Endothelial cell of umbilical vein (primary cell): ENCODE measurements around the gene NUP107. TPM values are rescaled to one million over a fixed set of nuclear protein-coding genes. Genes with fewer than 3 reads are reported as not detected.

Experiments
- BruUV-seq: library from RNA; stranded (reverse); fragments of 400-500 nt; replicated peaks from 2 replicates; lab custom pipeline; 2021; lab: Mats Ljungman, UMichigan
- CTCF ChIA-PET: fragments of 300-600, 350-600 bp; sonication (Branson Sonifier 250); formaldehyde crosslinking; loops from one replicate; lab custom pipeline; 2021; ENCODE audit warnings: antibody characterized with exemption, inconsistent platforms; lab: Charles Lee
- POLR2A ChIA-PET: fragments of 300-600, 350-600 bp; sonication (Branson Sonifier 250); formaldehyde crosslinking; loops from one replicate; lab custom pipeline; 2021; ENCODE audit warnings: antibody characterized with exemption, inconsistent platforms; lab: Charles Lee
- DNase-seq: peaks from one replicate; pipeline ENCODE4 v3.0.0-alpha.2; 2011; ENCODE audit warnings: low read depth, low spot score
- FAIRE-seq: peaks from 2 replicates; lab custom pipeline; 2011; peaks lifted over from hg19 to GRCh38; lab: Jason Lieb, UNC
- H2AFZ ChIP-seq: 2 replicates; pipeline ENCODE4 v1.6.0; 2012; ENCODE audit warnings: low read depth, low read length, control low read depth, inconsistent platforms
- H3K27ac ChIP-seq: 2 replicates; pipeline ENCODE4 v1.5.1; 2011; ENCODE audit warnings: low read depth, mild to moderate bottlenecking, control low read depth, low read length, moderate library complexity; ENCODE audit not compliant: insufficient read depth
- H3K27me3 ChIP-seq, 2 experiments: 2 replicates each; pipeline versions ENCODE4 v1.6.0 to v1.6.1; 2011; ENCODE audit warnings: low read length in 2 of 2, mixed read lengths in 1 of 2; ENCODE audit not compliant: control insufficient read depth in 2 of 2, insufficient read depth in 2 of 2
- H3K36me3 ChIP-seq, 2 experiments: 2 replicates in 1 of 2; 3 replicates in 1 of 2; pipeline ENCODE4 v1.5.1; 2011; ENCODE audit warnings: low read length in 2 of 2, mild to moderate bottlenecking in 1 of 2, moderate library complexity in 1 of 2; ENCODE audit not compliant: control insufficient read depth in 2 of 2, insufficient read depth in 2 of 2; ENCODE audit errors: extremely low read depth in 1 of 2
- H3K4me1 ChIP-seq: 3 replicates; pipeline ENCODE4 v1.5.1; 2011; ENCODE audit warnings: mild to moderate bottlenecking, low read length; ENCODE audit not compliant: control insufficient read depth, insufficient read depth; ENCODE audit errors: extremely low read depth
- H3K4me2 ChIP-seq: 2 replicates; pipeline ENCODE4 v1.6.1; 2011; ENCODE audit warnings: low read length, control low read depth, mixed read lengths; ENCODE audit not compliant: insufficient read depth
- H3K4me3 ChIP-seq, 3 experiments: fragments of 200-600 bp in 1 of 3; sonication (generic), shearing (Covaris generic) in 1 of 3; replicated peaks in 1 of 3; 2 replicates each; pipeline ENCODE4 v1.5.1; 2011 to 2016; ENCODE audit warnings: control low read depth in 3 of 3, low read length in 3 of 3, mild to moderate bottlenecking in 2 of 3, inconsistent platforms in 1 of 3, low read depth in 1 of 3, moderate library complexity in 1 of 3; ENCODE audit not compliant: insufficient read depth in 1 of 3
- H3K79me2 ChIP-seq: 2 replicates; pipeline ENCODE4 v1.6.0; 2012; ENCODE audit warnings: low read length, inconsistent platforms; ENCODE audit not compliant: control insufficient read depth, insufficient read depth
- H3K9ac ChIP-seq: replicated peaks from 2 replicates; pipeline ENCODE3; 2011; ENCODE audit warnings: low read length, control low read depth; ENCODE audit not compliant: insufficient read depth; ENCODE audit errors: extremely low read depth
- H3K9me1 ChIP-seq: replicated peaks from 3 replicates; pipeline ENCODE4 v1.6.0; 2011; ENCODE audit warnings: mild to moderate bottlenecking, low read length; ENCODE audit not compliant: control insufficient read depth, insufficient read depth; ENCODE audit errors: extremely low read depth
- H3K9me3 ChIP-seq: replicated peaks from 2 replicates; pipeline ENCODE4 v1.5.1; 2012; ENCODE audit warnings: low read length, inconsistent platforms; ENCODE audit not compliant: control insufficient read depth, insufficient read depth
- H4K20me1 ChIP-seq: replicated peaks from 2 replicates; pipeline ENCODE3; 2011; ENCODE audit warnings: mild to moderate bottlenecking, low read length; ENCODE audit not compliant: control insufficient read depth, insufficient read depth; ENCODE audit errors: extremely low read depth
- CTCF ChIP-seq, 2 donors: IDR thresholded peaks; 1 replicate in 1 of 2; 2 replicates in 1 of 2; pipeline ENCODE4 v1.5.1; 2011; ENCODE audit warnings: low read length in 2 of 2, mild to moderate bottlenecking in 2 of 2, moderate library complexity in 2 of 2, control low read depth in 1 of 2, inconsistent platforms in 1 of 2, low read depth in 1 of 2; ENCODE audit not compliant: insufficient read depth in 1 of 2; ENCODE audit errors: extremely low read depth in 1 of 2
- EZH2 ChIP-seq: IDR thresholded peaks from 2 replicates; pipeline ENCODE4 v1.6.1; 2012; ENCODE audit warnings: borderline replicate concordance, low read depth, mild to moderate bottlenecking, moderate library complexity, low read length, inconsistent platforms; ENCODE audit not compliant: severe bottlenecking
- FOS ChIP-seq: IDR thresholded peaks from 2 replicates; pipeline ENCODE4 v1.6.1; 2011; ENCODE audit warnings: mild to moderate bottlenecking, low read length, moderate library complexity, borderline replicate concordance; ENCODE audit not compliant: insufficient read depth
- GATA2 ChIP-seq: IDR thresholded peaks from 2 replicates; pipeline ENCODE4 v1.7.0; 2011; ENCODE audit warnings: low read depth, mild to moderate bottlenecking, moderate library complexity, mixed read lengths, low read length; ENCODE audit not compliant: insufficient read length, insufficient read depth
- JUN ChIP-seq: IDR thresholded peaks from 2 replicates; pipeline ENCODE4 v1.6.1; 2011; ENCODE audit warnings: borderline replicate concordance, low read depth; ENCODE audit not compliant: insufficient read length, insufficient read depth
- MAX ChIP-seq: IDR thresholded peaks from 2 replicates; pipeline ENCODE4 v1.6.1; 2011; ENCODE audit not compliant: insufficient read depth, insufficient read length
- MYC ChIP-seq: IDR thresholded peaks from one replicate; pipeline ENCODE4 v1.6.1; 2011; ENCODE audit warnings: mild to moderate bottlenecking, low read depth, low read length
- POLR2A ChIP-seq: IDR thresholded peaks from 2 replicates; pipeline ENCODE4 v1.6.1; 2012; ENCODE audit warnings: low read depth, mild to moderate bottlenecking, control low read depth, low read length
- POLR2AphosphoS5 ChIP-seq: IDR thresholded peaks from 2 replicates; pipeline ENCODE4 v1.6.1; 2012; ENCODE audit warnings: low read depth, mild to moderate bottlenecking, control low read depth, low read length, moderate library complexity; ENCODE audit not compliant: insufficient read depth
- dilution Hi-C: fragments of 300-500 bp; cut with MboI; formaldehyde crosslinking; loops from one replicate; pipeline ENCODE4 v1.15.0; 2019; ENCODE audit warnings: low sequenced_read_pairs; ENCODE audit not compliant: extremely low pct_ligation_motif_present
- intact Hi-C: fragments of 100-400 bp; cut with micrococcal nuclease; formaldehyde crosslinking; loops from one replicate; pipeline ENCODE4 v1.10.0; 2022
- polyA plus RNA-seq, 4 experiments: library from polyadenylated mRNA; depleted of rRNA in 3 of 4; stranded (reverse) in 3 of 4; unstranded in 1 of 4; fragments of >200 nt; gene quantifications; 2 replicates each; pipeline versions ENCODE4 v1.2.1 to v1.2.3, GENCODE V29; 2011 to 2012; ENCODE audit warnings: missing spikeins in 1 of 4
- total RNA-seq: library from RNA; stranded (reverse); gene quantifications from 2 replicates; pipeline ENCODE4 v1.2.3, GENCODE V29; 2021

NUP107 gene
- total and polyA plus RNA-seq, 2 donors (not counting 3 experiments of a cell fraction or from before 2014, with no cell fraction given): 24.0 to 78.7 TPM

GRCh38 chr12:68793975-68794652 lies 107.3 kb downstream of the NUP107 start:
- no peaks in the 10 kb centered on the region for H3K79me2 ChIP-seq
- dilution Hi-C loops: no loop called here
- TF ChIP-seq POLR2A (no peak), POLR2AphosphoS5 (no peak), CTCF (IDR thresholded peaks at IDR 0.05; ENCODE audit: extremely low read depth in 1 of 2, insufficient read depth in 1 of 2, low read depth in 1 of 2, low read length in 2 of 2) (no peak), JUN (no peak), FOS (no peak), MYC (no peak), EZH2 (no peak), MAX (no peak), GATA2 (no peak)
- no peak overlapping the region for H3K9ac ChIP-seq
- ChIA-PET POLR2A (no interaction called here), CTCF (interaction anchor here (1.5 kb wide), 2 partner anchors 13 to 48 kb away, joined by 5 to 8 read pairs; partner anchors contain the start of genes MDM2 and SLC35E3)
- FAIRE-seq (no peak), DNase-seq (no peak)
- no peaks in the 10 kb centered on the region for H3K36me3 ChIP-seq
- intact Hi-C loops: no loop called here
- H3K4me3 ChIP-seq: no peak overlapping the region
- no peaks in the 10 kb centered on the region for H3K27me3 ChIP-seq
- H3K4me2 ChIP-seq: no peak overlapping the region
- H3K9me1 ChIP-seq: no peaks in the 10 kb centered on the region
- no peaks in the 10 kb centered on the region for H3K9me3 ChIP-seq
- BruUV-seq: no TSS peak
- no peaks in the 10 kb centered on the region for H3K4me1 ChIP-seq
- H3K27ac ChIP-seq: no peak overlapping the region
- H4K20me1 ChIP-seq: no peaks in the 10 kb centered on the region
- no peak overlapping the region for H2AFZ ChIP-seq
